ENCODE data around the gene LRIT1.

Gene LRIT1

GRCh38 chr10:84248794-84249193, 7.4 kb upstream of the LRIT1 start:
- no peak for TF ChIP-seq CTCF (IDR thresholded peaks at IDR 0.05)
- Histone ChIP-seq H3K4me1 (no peaks in the 10 kb centered on the region), H3K27me3 (ENCODE audit: control insufficient read depth, insufficient read depth, low read length) (no peaks in the 10 kb centered on the region)

GRCh38 chr10:84247496-84247895, 6.2 kb upstream of the LRIT1 start:
- H3K79me2 ChIP-seq: no peaks in the 10 kb centered on the region
- H3K4me2 ChIP-seq (ENCODE audit: low read length): no peak overlapping the region
- H3K27me3 ChIP-seq (ENCODE audit: control insufficient read depth, insufficient read depth, low read length): no peaks in the 10 kb centered on the region
- no peak overlapping the region for H3K9ac ChIP-seq
- no peak overlapping the region for H3K4me3 ChIP-seq (ENCODE audit: low read depth, low read length)
- no peak overlapping the region for H2AFZ ChIP-seq
- H3K4me1 ChIP-seq: no peaks in the 10 kb centered on the region
- no peak overlapping the region for H3K27ac ChIP-seq
- no peaks in the 10 kb centered on the region for H3K36me3 ChIP-seq (ENCODE audit: control insufficient read depth, insufficient read depth, low read length)
- H3K9me3 ChIP-seq (ENCODE audit: control insufficient read depth, low read length): no peaks in the 10 kb centered on the region
- no peak for TF ChIP-seq CTCF (IDR thresholded peaks at IDR 0.05)

More at GRCh38 chr10:84248794-84249193, 7.4 kb upstream of the LRIT1 start:
- Histone ChIP-seq H2AFZ (no peak overlapping the region), H3K4me3 (ENCODE audit: low read depth, low read length) (no peak overlapping the region), H3K9ac (no peak overlapping the region), H3K9me3 (ENCODE audit: control insufficient read depth, low read length) (no peaks in the 10 kb centered on the region), H3K27ac (no peak overlapping the region), H3K36me3 (ENCODE audit: control insufficient read depth, insufficient read depth, low read length) (no peaks in the 10 kb centered on the region), H3K79me2 (no peaks in the 10 kb centered on the region), H3K4me2 (ENCODE audit: low read length) (no peak overlapping the region)

GRCh38 chr10:84244651-84245270, 3.4 kb upstream of the LRIT1 start, which contains the start of gene RGR:
TSS of gene RGR (plus strand) at chr10:84245053. CDS start at chr10:84245091, 38 bp downstream.
- Histone ChIP-seq H3K36me3 (ENCODE audit: control insufficient read depth, insufficient read depth, low read length) (no peaks in the 10 kb centered on the region), H3K27me3 (ENCODE audit: control insufficient read depth, insufficient read depth, low read length) (no peaks in the 10 kb centered on the region), H3K79me2 (no peaks in the 10 kb centered on the region), H3K9ac (no peak within 1 kb of the TSS), H3K4me2 (ENCODE audit: low read length) (no peak within 1 kb of the TSS), H3K4me1 (no peaks in the 10 kb centered on the region), H2AFZ (no peak within 1 kb of the TSS), H3K4me3 (ENCODE audit: low read depth, low read length) (no peak within 1 kb of the TSS), H3K27ac (no peak within 1 kb of the TSS), H3K9me3 (ENCODE audit: control insufficient read depth, low read length) (no peaks in the 10 kb centered on the region)
- no peak for TF ChIP-seq CTCF (IDR thresholded peaks at IDR 0.05)

- no peaks in the 10 kb centered on the region for H3K79me2 ChIP-seq
- no peak overlapping the region for H3K4me3 ChIP-seq (ENCODE audit: low read depth, low read length)
- H3K27ac ChIP-seq: no peak overlapping the region
Observed at GRCh38 chr10:84243759-84244158, 2.4 kb upstream of the LRIT1 start.

More at GRCh38 chr10:84243759-84244158, 2.4 kb upstream of the LRIT1 start:
- Histone ChIP-seq H3K9me3 (ENCODE audit: control insufficient read depth, low read length) (no peaks in the 10 kb centered on the region), H3K4me2 (ENCODE audit: low read length) (no peak overlapping the region), H3K9ac (no peak overlapping the region), H3K36me3 (ENCODE audit: control insufficient read depth, insufficient read depth, low read length) (no peaks in the 10 kb centered on the region), H2AFZ (no peak overlapping the region), H3K27me3 (ENCODE audit: control insufficient read depth, insufficient read depth, low read length) (no peaks in the 10 kb centered on the region), H3K4me1 (no peaks in the 10 kb centered on the region)
- TF ChIP-seq CTCF (IDR thresholded peaks at IDR 0.05): no peak
